Fibroblast of pulmonary artery (primary cell): ENCODE measurements around the gene LY6G5C.

Source experiments
- DNase-seq: peaks from one replicate; pipeline ENCODE4 v3.0.0-alpha.2; 2010; ENCODE audit warnings: low read depth
- H3K4me3 ChIP-seq: replicated peaks from 2 replicates; pipeline ENCODE4 v1.5.1; 2011; ENCODE audit warnings: low read depth, mild to moderate bottlenecking, control low read depth, low read length, moderate library complexity
- TF ChIP-seq, protein P1 (sequence below): IDR thresholded peaks from 2 replicates; pipeline ENCODE4 v1.5.1; 2011; ENCODE audit warnings: mild to moderate bottlenecking, control low read depth, low read length, inconsistent platforms; ENCODE audit errors: missing control alignments

The LY6G5C gene

DNA sequence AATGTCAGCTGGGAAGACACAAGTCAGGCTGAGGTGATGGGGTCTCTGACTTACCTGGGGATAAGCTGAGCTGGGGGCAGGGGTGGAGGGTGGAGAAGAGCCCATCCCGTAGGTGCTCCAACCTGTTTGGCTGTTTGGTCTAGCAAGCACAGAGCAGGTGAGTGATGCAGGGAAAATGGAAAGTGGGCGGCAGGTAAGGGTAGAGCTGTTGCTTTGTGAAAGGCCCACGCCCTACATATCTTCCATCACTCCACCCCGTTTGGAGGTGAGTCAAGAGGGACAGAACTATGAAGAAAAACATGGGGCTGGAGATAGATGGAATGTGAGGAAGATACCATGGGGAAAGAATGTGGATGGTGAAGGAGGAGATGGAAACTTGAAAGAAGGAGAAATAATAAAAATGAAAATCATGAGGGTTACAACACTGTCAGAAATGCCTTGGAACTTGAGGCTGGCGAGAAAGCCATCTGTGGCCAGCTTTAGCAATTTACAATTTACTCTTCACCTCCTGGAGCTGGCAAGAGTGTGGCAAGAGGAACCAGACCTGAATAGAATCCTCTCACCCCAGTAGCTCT, 39.4 kb upstream of the LY6G5C start:
- DNase-seq, result no peak
- H3K4me3 ChIP-seq, result no peak overlapping the region
- TF ChIP-seq, protein P1, sequence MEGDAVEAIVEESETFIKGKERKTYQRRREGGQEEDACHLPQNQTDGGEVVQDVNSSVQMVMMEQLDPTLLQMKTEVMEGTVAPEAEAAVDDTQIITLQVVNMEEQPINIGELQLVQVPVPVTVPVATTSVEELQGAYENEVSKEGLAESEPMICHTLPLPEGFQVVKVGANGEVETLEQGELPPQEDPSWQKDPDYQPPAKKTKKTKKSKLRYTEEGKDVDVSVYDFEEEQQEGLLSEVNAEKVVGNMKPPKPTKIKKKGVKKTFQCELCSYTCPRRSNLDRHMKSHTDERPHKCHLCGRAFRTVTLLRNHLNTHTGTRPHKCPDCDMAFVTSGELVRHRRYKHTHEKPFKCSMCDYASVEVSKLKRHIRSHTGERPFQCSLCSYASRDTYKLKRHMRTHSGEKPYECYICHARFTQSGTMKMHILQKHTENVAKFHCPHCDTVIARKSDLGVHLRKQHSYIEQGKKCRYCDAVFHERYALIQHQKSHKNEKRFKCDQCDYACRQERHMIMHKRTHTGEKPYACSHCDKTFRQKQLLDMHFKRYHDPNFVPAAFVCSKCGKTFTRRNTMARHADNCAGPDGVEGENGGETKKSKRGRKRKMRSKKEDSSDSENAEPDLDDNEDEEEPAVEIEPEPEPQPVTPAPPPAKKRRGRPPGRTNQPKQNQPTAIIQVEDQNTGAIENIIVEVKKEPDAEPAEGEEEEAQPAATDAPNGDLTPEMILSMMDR, result no peak

DNA sequence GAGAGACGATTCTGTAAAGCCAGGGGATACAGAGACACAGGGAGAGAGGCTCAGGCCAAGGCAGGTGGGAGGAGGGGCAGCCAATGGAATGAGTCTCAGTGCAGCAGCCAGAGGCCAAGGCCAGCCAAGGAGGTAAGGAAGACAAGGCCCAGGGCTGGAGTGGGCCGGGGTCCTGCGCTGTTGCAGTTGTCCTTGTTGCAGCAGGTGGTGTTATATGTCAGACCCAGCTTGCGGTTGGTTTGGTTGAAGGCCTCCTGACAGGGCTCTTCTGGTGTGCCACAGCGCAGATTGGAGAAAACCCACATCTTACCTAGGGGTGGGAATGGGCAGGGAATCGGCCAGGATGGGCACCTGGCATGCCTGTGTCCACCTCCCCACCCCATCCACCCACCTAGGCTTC, 38.1 kb upstream of the LY6G5C start:
- DNase-seq, result no peak
- no peak overlapping the region for H3K4me3 ChIP-seq
- TF ChIP-seq, protein P1, result no peak

DNA sequence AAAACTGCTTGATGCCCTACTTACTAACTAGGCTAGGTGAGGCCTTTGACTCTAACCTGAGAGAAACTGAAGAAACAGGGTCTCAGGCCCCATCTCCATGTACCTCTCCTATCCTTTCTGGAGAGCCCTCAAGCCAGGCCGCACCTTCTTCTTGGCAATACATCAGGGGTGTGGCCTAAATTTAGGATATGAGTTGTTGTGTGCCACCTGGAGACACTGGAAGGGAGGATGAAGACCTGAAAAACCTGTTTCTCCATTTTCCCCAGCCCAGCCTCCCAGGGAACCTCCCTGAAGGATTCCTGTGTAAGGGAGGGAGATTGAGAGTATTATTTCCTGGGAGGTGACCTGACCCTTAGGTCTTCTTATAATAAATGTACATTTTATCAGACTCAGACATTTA, 37.4 kb upstream of the LY6G5C start:
- TF ChIP-seq, protein P1, result no peak
- H3K4me3 ChIP-seq, result no peak overlapping the region
- DNase-seq, result no peak

DNA sequence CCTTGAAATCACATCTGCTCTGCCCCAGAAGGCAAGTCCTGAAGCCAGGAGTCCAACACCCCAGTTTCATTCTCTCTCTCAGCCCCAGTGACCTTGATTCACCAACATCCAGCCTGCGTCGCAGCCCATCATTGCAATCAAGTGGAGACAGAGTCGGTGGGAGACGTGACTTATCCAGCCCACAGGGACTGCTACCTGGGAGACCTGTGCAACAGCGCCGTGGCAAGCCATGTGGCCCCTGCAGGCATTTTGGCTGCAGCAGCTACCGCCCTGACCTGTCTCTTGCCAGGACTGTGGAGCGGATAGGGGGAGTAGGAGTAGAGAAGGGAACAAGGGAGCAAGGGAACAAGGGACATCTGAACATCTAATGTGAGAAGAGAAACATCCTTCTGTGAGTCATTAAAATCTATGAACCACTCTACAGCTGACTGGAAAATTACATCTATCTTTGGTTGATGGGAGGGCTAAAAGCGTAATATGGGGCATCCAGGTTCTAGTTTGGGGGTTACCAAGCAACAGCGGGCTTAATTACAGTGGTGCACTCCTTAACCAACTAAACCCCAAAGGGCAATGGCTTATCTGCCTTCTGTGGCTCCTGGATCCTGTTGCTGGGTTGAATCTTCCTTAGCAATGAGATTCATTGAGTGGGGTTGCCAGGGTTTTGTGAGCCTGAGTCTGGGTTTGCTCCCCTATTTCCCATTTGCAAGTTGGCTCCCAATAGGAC, 36.8 kb upstream of the LY6G5C start:
- no peak for DNase-seq
- TF ChIP-seq, protein P1, result no peak
- H3K4me3 ChIP-seq, result no peak overlapping the region

DNA sequence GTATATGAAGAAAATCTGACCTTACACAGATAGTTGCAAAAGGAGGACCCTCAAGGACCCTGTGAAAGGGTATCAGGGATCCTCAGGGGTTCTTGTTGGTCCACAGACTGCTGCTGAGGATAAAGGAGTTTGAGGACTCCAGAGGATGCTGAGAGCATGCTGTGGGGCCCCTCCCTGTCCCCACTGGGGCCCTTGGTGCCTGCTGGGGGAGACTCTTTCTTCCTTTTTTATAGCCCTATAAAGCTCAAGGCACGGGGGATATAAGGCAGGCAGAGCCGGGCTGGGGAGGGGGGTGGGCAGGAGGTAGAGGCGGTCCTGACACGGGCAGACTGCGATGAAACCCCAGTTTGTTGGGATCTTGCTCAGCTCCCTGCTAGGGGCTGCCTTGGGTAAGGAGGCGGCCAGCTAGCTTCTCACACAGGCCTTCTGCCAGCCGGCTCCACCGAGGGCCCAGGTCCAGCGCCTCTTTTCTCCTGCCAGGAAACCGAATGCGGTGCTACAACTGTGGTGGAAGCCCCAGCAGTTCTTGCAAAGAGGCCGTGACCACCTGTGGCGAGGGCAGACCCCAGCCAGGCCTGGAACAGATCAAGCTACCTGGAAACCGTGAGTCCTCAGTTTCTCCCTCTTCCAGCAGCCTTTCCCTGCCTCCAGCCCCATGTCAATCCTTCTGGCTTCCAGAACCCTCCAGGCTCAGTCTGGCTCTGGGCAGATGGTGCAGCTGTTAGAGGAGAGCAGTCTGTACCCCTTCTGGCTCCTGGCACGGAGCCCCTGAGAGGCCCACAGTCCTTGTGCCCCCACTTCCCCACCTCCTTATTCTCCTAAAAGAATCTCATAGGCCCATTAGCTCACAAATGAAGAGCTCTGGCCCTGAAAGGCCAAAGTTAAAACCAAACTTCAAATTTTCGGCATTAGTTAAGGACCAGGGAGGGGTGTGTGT, 34.4 kb upstream of the LY6G5C start, which contains the start of gene LY6G6D:
Gene LY6G6D (plus strand): TSS at position 327 of the 937 bp plus-strand sequence. CDS start 8 bp downstream, at position 335.
- TF ChIP-seq, protein P1, result no peak
- no peak for DNase-seq
- H3K4me3 ChIP-seq, result no peak within 1 kb of the TSS

DNA sequence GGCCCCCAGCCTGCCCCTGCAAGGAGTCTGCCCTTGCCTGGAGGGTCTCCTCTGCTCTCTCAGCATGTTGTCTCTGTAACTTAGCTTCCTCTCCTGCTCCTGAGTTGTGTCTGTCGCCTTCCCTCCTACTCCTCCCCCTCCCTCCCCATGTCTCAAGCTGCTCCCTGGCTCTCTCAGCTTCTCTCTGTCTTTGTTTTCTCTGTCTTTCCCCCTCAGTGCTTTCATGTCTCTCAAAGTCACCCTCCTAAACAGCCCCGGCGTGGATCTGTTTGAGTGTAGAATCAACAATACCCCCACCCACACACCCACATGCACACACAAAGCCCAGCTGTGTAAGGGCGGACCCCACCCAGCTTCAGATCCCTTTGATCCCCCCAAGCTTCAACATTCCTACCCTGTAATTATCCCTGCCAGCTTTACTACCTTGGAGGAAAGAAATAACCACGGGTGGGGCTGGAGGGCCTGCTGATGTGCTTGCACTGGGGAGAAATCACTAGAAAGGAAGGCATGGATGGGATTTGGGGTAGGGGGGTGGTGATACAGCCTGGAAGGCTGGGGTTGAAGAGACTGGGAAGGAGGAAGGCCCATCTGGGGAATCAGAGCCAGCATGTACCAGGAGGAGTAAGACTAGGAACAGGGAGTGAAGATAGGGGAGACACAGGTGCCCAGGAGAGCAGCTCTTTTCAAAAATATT, 33.3 kb upstream of the LY6G5C start:
- TF ChIP-seq, protein P1, result no peak
- DNase-seq, result no peak
- no peak overlapping the region for H3K4me3 ChIP-seq
